Lower leg skin (tissue), 4 donors: ENCODE results near the gene GPT2. TPM values are rescaled to one million over a fixed set of nuclear protein-coding genes. Genes with fewer than 3 reads are reported as not detected.

Source experiments
- DNase-seq, 2 donors: peaks; one replicate each; pipeline ENCODE4 v3.0.0-alpha.2; 2019; ENCODE audit warnings: low spot score in 2 of 2
- H3K4me3 ChIP-seq: fragments of 200-600 bp; sonication (generic); 2 replicates; pipeline ENCODE4 v1.5.1; 2017; ENCODE audit warnings: mild to moderate bottlenecking, low read depth; ENCODE audit not compliant: poor library complexity, severe bottlenecking
- CTCF ChIP-seq, 3 donors: fragments of 450-650 bp; IDR thresholded peaks; one replicate each; pipeline ENCODE4 v1.5.1; 2016; ENCODE audit warnings: antibody characterized with exemption in 3 of 3, mild to moderate bottlenecking in 3 of 3, moderate library complexity in 2 of 3
- POLR2A ChIP-seq, 2 donors: fragments of 450-650 bp; IDR thresholded peaks; one replicate each; pipeline ENCODE4 v1.6.1; 2016 to 2017; ENCODE audit warnings: antibody characterized with exemption in 2 of 2, mild to moderate bottlenecking in 1 of 2, moderate library complexity in 1 of 2
- WGBS, 2 donors: methylation state at CpG; one replicate each; pipeline ENCODE4 v1.1.5; 2018; 5-methylcytosine and 5-hydroxymethylcytosine counted together
- intact Hi-C: fragments of 100-400 bp; cut with DNase I; formaldehyde crosslinking; loops from one replicate; pipeline ENCODE4 v1.15.0; 2023; ENCODE audit warnings: low total_unique reads
- total RNA-seq, 4 donors: library from RNA; depleted of rRNA; stranded (reverse); fragments of >200 nt; gene quantifications; one replicate each; pipeline ENCODE4 v1.1.0, GENCODE V29; 2016

GPT2 gene
- total RNA-seq, 4 donors from 2014 or later = 69.8 to 106 (median 83.1) TPM

GRCh38 chr16:46884513-46885293 is 541 bp downstream of the GPT2 start:
- peak overlapping the region; percentile 61 for H3K4me3 ChIP-seq
- TF ChIP-seq POLR2A (IDR thresholded peaks at IDR 0.05) (no peak), CTCF (IDR thresholded peaks at IDR 0.05) (no peak)
- DNase-seq = no peak
- intact Hi-C loops = no loop called here
- 3 to 4% methylated on average over 25 to 65 of the region's 72 CpGs for WGBS, 2 donors

- H3K4me3 ChIP-seq = no peak overlapping the region
- TF ChIP-seq POLR2A (IDR thresholded peaks at IDR 0.05) (no peak), CTCF (IDR thresholded peaks at IDR 0.05) (no peak)
- WGBS, 2 donors = 42 to 62% methylated on average over 12 of the region's 12 CpGs
- intact Hi-C loops = no loop called here
- DNase-seq = no peak
Measured at GRCh38 chr16:46885960-46886763, 2.0 kb downstream of the GPT2 start.

- no peak overlapping the region for H3K4me3 ChIP-seq
- TF ChIP-seq CTCF (IDR thresholded peaks at IDR 0.05) (no peak), POLR2A (IDR thresholded peaks at IDR 0.05) (no peak)
- WGBS, 2 donors = 57 to 67% methylated on average over 16 of the region's 16 CpGs
- intact Hi-C loops = no loop called here
- no peak for DNase-seq
Measured at GRCh38 chr16:46886764-46887523, 2.8 kb downstream of the GPT2 start.

- WGBS, 2 donors = 39 to 61% methylated on average over 2 of the region's 2 CpGs
- DNase-seq = no peak
- H3K4me3 ChIP-seq = no peak overlapping the region
- intact Hi-C loops = no loop called here
- TF ChIP-seq POLR2A (IDR thresholded peaks at IDR 0.05) (no peak), CTCF (IDR thresholded peaks at IDR 0.05) (no peak)
Measured at GRCh38 chr16:46887524-46887854, 3.3 kb downstream of the GPT2 start.

- WGBS, 2 donors = 69 to 76% methylated on average over 5 of the region's 5 CpGs
- DNase-seq = no peak
- intact Hi-C loops = no loop called here
- H3K4me3 ChIP-seq = no peak overlapping the region
- no peak for TF ChIP-seq CTCF (IDR thresholded peaks at IDR 0.05)
Measured at GRCh38 chr16:46889245-46889941, 5.2 kb downstream of the GPT2 start.
